Neural cell (in vitro differentiated cells): ENCODE data around the gene CBX6. TPM values are rescaled to one million over a fixed set of nuclear protein-coding genes. Genes with fewer than 3 reads are reported as not detected.

Source experiments
- H2AFZ ChIP-seq: fragments of 200-600, 300-800 bp; sonication (generic), shearing (Covaris generic); 2 replicates; pipeline ENCODE4 v1.6.0; 2014; ENCODE audit warnings: low read depth, mild to moderate bottlenecking, antibody characterized with exemption, low read length, moderate library complexity
- H3F3A ChIP-seq: fragments of 200-600 bp; shearing (Covaris generic); 2 replicates; pipeline ENCODE4 v1.6.1; 2016; ENCODE audit warnings: mild to moderate bottlenecking, moderate library complexity, mixed read lengths, antibody characterized with exemption, low read length; ENCODE audit not compliant: insufficient read depth, poor library complexity, severe bottlenecking
- H3K27ac ChIP-seq: fragments of 200-600, 300-800 bp; sonication (generic), shearing (Covaris generic); 2 replicates; pipeline ENCODE4 v1.5.1; 2014; ENCODE audit warnings: mild to moderate bottlenecking, low read length, moderate library complexity
- H3K27me3 ChIP-seq: fragments of 300-800, 200-600 bp; sonication (generic), shearing (Covaris generic); 2 replicates; pipeline ENCODE4 v1.6.0; 2014; ENCODE audit warnings: mild to moderate bottlenecking, low read depth, low read length, moderate library complexity; ENCODE audit not compliant: insufficient read depth
- H3K36me3 ChIP-seq: fragments of 300-800, 200-600 bp; sonication (generic), shearing (Covaris generic); 2 replicates; pipeline ENCODE4 v1.5.1; 2014; ENCODE audit warnings: mild to moderate bottlenecking, antibody characterized with exemption, low read length, moderate library complexity; ENCODE audit not compliant: insufficient read depth
- H3K4me2 ChIP-seq: fragments of 300-800, 200-600 bp; sonication (generic), shearing (Covaris generic); 2 replicates; pipeline ENCODE4 v1.6.0; 2014; ENCODE audit warnings: mild to moderate bottlenecking, low read length
- H3K4me3 ChIP-seq: fragments of 300-800, 200-600 bp; sonication (generic), shearing (Covaris generic); 2 replicates; pipeline ENCODE4 v1.5.1; 2014; ENCODE audit warnings: mild to moderate bottlenecking, low read length, moderate library complexity
- H3K79me2 ChIP-seq: fragments of 200-600 bp; shearing (Covaris generic); replicated peaks from 2 replicates; pipeline ENCODE4 v1.6.0; 2014; ENCODE audit warnings: mild to moderate bottlenecking, low read length, moderate library complexity; ENCODE audit not compliant: insufficient read depth
- H3K9ac ChIP-seq: fragments of 300-800, 200-600 bp; sonication (generic), shearing (Covaris generic); 2 replicates; pipeline ENCODE4 v1.6.1; 2016; ENCODE audit warnings: mild to moderate bottlenecking, low read length, mixed read lengths
- H3K9me2 ChIP-seq: fragments of 200-600 bp; shearing (Covaris generic); 2 replicates; pipeline ENCODE4 v1.6.1; 2016; ENCODE audit warnings: mild to moderate bottlenecking, low read length, mixed read lengths; ENCODE audit not compliant: insufficient read depth
- H3K9me3 ChIP-seq: fragments of 200-600, 300-800 bp; sonication (generic), shearing (Covaris generic); 2 replicates; pipeline ENCODE4 v1.6.1; 2016; ENCODE audit warnings: mild to moderate bottlenecking, mixed run types, low read length, moderate library complexity, mixed read lengths
- H4K20me1 ChIP-seq: fragments of 200-600 bp; shearing (Covaris generic); 2 replicates; pipeline ENCODE4 v1.6.1; 2016; ENCODE audit warnings: mild to moderate bottlenecking, mixed run types; ENCODE audit not compliant: insufficient read depth
- CTCF ChIP-seq: fragments of 450-650 bp; IDR thresholded peaks from 2 replicates; pipeline ENCODE4 v1.5.1; 2014; ENCODE audit warnings: antibody characterized with exemption, mild to moderate bottlenecking, moderate library complexity; ENCODE audit not compliant: poor library complexity, severe bottlenecking
- EP300 ChIP-seq: fragments of 450-650 bp; conservative IDR thresholded peaks from 2 replicates; pipeline ENCODE4 v1.6.1; 2014; ENCODE audit warnings: antibody characterized with exemption, mild to moderate bottlenecking, moderate library complexity; ENCODE audit not compliant: poor library complexity, severe bottlenecking
- EZH2 ChIP-seq: fragments of 200-600, 300-800 bp; shearing (Covaris generic), sonication (generic); IDR thresholded peaks from 2 replicates; pipeline ENCODE4 v1.6.1; 2014; ENCODE audit warnings: antibody characterized with exemption, low read length, borderline replicate concordance, mild to moderate bottlenecking; ENCODE audit not compliant: insufficient read depth, poor library complexity, severe bottlenecking
- POLR2AphosphoS5 ChIP-seq: IDR thresholded peaks from 2 replicates; pipeline ENCODE4 v1.6.1; 2012
- RAD21 ChIP-seq: fragments of 450-650 bp; conservative IDR thresholded peaks from 2 replicates; pipeline ENCODE4 v1.6.1; 2014; ENCODE audit warnings: antibody characterized with exemption, mild to moderate bottlenecking, moderate library complexity
- REST ChIP-seq: IDR thresholded peaks from 2 replicates; pipeline ENCODE4 v1.6.1; 2012; ENCODE audit warnings: borderline replicate concordance
- SMC3 ChIP-seq: fragments of 450-650 bp; conservative IDR thresholded peaks from 2 replicates; pipeline ENCODE4 v1.6.1; 2014; ENCODE audit warnings: antibody characterized with exemption, mild to moderate bottlenecking, moderate library complexity; ENCODE audit not compliant: poor library complexity
- TAF1 ChIP-seq: IDR thresholded peaks from 2 replicates; pipeline ENCODE4 v1.6.1; 2012; ENCODE audit warnings: low read depth
- polyA plus RNA-seq: library from polyadenylated mRNA; depleted of rRNA; stranded (reverse); fragments of >200 nt; gene quantifications from 2 replicates; pipeline ENCODE4 v1.2.3, GENCODE V29; 2014

CBX6 gene
- polyA plus RNA-seq, 1 donor from 2014 or later = 13.0 TPM

- H3K4me3 ChIP-seq = no peak overlapping the region
- H3K27me3 ChIP-seq = no peaks in the 10 kb centered on the region
- no peaks in the 10 kb centered on the region for H3K36me3 ChIP-seq
- no peaks in the 10 kb centered on the region for H3K9me3 ChIP-seq
- TF ChIP-seq SMC3 = no peak
- no peak for TF ChIP-seq CTCF
- TF ChIP-seq RAD21 = no peak
- H3K9me2 ChIP-seq = no peaks in the 10 kb centered on the region
- H2AFZ ChIP-seq = no peak overlapping the region
- H3K9ac ChIP-seq = no peak overlapping the region
- H3F3A ChIP-seq = no peaks in the 10 kb centered on the region
- H3K4me2 ChIP-seq = no peak overlapping the region
- H4K20me1 ChIP-seq = peaks cover 12% of the 10 kb centered on the region
- no peak overlapping the region for H3K27ac ChIP-seq
- H3K79me2 ChIP-seq = peaks cover 14% of the 10 kb centered on the region
Measured at GRCh38 chr22:38865201-38866023, 6.6 kb downstream of the CBX6 start.

DNA sequence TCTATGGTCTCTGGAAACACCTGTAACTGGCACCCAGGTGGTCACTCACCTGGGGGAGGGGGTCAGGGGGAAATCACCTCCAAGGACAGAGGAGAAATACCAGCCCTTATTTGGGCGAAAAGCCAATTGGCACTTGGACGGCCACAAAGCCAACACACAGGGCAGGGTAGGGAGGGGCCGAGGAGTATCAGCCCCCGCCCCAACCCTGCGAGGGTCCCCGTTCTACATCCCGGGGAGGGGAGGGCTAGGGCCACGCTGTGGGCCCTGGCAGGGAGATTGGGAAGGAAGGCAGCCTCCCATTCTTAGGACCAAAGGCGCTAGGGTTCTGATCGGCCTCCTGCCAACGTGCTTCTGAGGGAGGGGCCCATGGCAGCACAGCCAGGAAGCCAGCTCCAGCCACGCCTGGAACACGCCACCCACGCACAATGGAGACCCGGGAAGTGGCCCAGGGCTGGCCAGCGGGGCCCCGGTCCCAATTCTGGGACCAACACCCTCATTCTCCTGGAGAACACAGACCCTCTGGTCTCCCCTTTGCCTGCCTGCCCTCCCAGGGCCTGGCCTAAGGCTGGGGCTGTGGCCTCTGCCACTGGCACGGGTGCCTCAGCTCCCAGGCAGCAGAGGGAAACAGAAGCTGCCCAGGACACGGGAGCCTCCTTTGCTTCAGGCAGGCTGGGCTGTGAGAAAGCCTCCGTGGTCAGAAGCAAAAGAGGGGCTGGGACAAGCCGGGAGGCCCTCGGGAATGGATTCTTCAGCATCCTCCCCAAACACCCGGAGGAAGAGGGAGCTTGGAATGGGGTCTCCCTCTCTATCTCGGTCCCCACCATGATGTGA is 7.4 kb downstream of the CBX6 start:
- peaks cover 5% of the 10 kb centered on the region for H3K79me2 ChIP-seq
- H3K4me3 ChIP-seq = no peak overlapping the region
- no peak overlapping the region for H3K9ac ChIP-seq
- no peak overlapping the region for H3K27ac ChIP-seq
- H3F3A ChIP-seq = no peaks in the 10 kb centered on the region
- TF ChIP-seq EZH2 = no peak
- no peak for TF ChIP-seq REST
- TF ChIP-seq TAF1 = no peak
- no peak for TF ChIP-seq EP300
- no peak for TF ChIP-seq POLR2AphosphoS5
- TF ChIP-seq SMC3 = no peak
- H3K9me3 ChIP-seq = no peaks in the 10 kb centered on the region
- peaks cover 12% of the 10 kb centered on the region for H4K20me1 ChIP-seq
- H3K27me3 ChIP-seq = no peaks in the 10 kb centered on the region
- H2AFZ ChIP-seq = no peak overlapping the region
- H3K9me2 ChIP-seq = no peaks in the 10 kb centered on the region
- no peaks in the 10 kb centered on the region for H3K36me3 ChIP-seq
- H3K4me2 ChIP-seq = no peak overlapping the region
